Tongue (tissue), 2 donors: Measurements from ENCODE around the gene FAM118B. TPM values are rescaled to one million over a fixed set of nuclear protein-coding genes. Genes with fewer than 3 reads are reported as not detected.

ENCODE experiments used
- DNase-seq: peaks from one replicate; pipeline ENCODE4 v3.0.0-alpha.2; 2015
- total RNA-seq: library from RNA; depleted of rRNA; stranded (reverse); fragments of >200 nt; gene quantifications from one replicate; pipeline ENCODE4 v1.2.3, GENCODE V29; 2014

Gene FAM118B
- 17.1 TPM for total RNA-seq

DNA sequence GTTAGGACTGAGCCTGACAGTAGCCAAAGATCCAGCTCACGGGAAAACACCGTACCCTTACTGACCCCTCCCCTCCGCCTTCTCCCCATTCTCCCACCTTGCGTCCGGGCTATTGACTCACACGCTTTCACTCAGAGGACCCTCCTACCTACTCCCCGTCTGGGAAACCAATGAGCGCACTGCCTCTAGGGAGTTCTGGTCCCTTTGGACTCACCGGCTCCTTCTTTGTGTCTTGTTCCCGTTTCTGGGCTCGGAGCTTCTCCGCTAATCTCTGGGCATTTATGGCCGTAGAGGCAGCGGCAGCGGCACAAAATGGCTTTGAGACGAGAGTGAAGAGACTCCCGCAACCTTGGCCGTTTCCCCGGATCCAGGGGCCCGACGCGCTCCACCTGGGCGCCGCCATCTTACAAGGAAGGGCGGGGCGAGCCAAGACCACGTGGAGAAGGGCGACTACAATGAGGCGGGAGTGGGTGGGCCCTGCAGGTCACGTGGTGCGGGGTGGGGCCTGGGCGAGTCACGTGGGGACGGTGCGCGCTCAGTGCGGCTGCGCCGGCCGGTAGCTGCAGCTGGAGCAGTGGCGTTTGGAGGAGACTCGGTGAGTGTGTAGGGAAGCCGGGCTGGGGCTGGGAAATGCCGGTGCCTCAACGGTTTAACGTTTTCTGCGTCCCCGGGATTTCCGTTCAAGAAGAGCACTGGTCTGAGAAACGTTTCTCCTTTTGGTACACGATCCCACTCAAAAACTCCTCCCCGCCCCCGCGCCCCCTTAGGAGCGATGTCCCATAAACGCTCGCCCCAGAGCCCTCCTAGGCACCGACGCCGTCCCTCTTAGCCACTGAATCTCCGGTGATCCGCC, at the start of gene FAM118B, which contains the start of gene RPUSD4:
Gene FAM118B (plus strand): TSS at position 547 of the 853 bp plus-strand sequence. CDS start 23,220 bp downstream, outside the sequence.
Gene RPUSD4 (minus strand): TSS at position 415 of the 853 bp plus-strand sequence. CDS start 12 bp downstream, at position 403.
- DNase-seq, result peak; percentile 99

DNA sequence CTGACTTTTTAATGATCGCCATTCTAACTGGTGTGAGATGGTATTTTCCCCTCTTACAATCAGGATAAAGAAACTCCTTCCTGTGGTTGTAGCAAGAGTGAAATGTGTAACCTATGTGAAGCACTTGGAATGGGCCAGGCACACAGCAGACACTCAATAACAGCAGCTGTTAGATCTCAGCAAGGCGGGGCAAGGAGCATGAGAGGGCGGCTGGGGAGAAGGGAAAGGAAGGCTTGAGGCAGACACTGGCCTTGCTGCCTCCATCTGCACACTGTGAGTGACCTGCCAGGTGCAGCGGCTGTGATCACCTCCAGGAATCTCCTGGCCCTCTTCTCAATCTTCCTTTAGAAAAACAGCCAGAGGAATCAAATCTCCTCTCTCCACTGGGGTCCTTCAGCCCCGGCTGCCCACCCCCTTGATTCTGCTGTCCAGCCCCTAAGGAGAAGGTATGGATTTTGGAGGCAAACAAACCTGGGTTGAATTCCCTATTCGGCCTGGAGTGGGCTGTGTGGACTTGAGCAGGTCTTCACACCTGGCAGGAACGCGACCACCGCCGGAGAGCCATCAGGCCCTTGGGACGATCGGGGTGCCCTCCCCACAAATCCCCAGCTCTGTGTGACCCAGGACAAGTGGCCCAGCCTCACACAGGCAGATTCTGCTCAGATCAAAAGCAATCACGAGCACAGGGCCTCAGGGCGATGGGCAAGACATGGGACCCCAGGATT, 49.1 kb upstream of the FAM118B start:
- peak; percentile 64 for DNase-seq

DNA sequence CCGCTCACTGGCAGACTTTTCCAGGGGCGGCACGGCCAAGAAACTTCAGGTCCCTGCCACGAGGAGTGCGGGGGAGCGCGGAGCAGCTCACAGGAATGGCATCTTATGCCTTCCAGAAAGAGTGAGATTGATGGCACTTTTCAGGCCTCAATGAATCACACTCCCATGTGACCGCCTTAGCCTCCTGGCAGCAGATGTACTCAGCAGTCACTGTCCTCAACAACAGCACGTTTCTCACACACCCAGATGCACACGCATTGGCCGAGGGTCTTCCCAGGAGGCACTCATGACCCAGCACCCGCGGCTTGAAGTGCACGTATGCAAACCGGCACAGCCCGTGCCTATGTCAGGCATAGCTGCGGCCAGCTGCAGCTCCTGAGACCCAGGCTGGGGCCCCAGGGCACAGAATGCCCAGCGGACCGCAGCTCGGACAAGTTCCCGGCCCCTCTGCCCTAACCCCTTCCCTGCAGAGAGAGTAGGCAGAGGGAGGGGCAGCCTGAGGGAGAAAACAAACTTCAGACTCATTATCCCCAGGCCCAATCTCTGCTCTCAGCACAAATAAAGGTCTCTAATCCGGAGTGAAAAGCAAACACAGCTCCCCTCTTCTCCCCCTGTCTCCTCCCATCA, 48.4 kb upstream of the FAM118B start:
- DNase-seq, result peak; percentile 87

GRCh38 chr11:126163779-126164178, 47.8 kb upstream of the FAM118B start:
- no peak for DNase-seq

GRCh38 chr11:126164781-126165180, 46.8 kb upstream of the FAM118B start:
- DNase-seq, result no peak

- DNase-seq, result peak; percentile 78
Observed at GRCh38 chr11:126165311-126165720, 46.3 kb upstream of the FAM118B start.

- peak; percentile 81 for DNase-seq
Observed at GRCh38 chr11:126165757-126166156, 45.8 kb upstream of the FAM118B start.

DNA sequence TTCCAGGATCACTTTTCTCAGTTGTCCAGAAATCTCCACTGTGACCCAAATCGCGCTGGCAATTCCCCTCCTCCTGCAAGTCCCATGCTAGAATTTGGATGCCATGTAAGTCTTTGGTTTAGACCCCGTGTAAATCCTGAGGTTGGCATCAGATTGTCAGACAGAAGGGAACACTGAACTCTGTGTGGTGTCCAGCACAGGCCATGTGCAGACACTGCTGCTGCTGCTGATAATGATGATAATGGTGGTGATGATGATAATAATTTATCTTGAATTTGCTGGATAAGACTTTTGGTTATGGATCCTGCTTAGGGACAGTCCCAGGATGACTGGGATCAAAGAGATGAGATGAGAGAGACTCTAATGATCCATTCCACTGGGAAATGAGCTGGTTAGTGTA, 45.2 kb upstream of the FAM118B start:
- DNase-seq, result no peak

GRCh38 chr11:126167488-126167887, 44.1 kb upstream of the FAM118B start:
- peak; percentile 72 for DNase-seq

GRCh38 chr11:126169291-126169690, 42.3 kb upstream of the FAM118B start:
- DNase-seq, result no peak

- peak; percentile 40 for DNase-seq
Observed at GRCh38 chr11:126172596-126173038, 39.0 kb upstream of the FAM118B start.

DNA sequence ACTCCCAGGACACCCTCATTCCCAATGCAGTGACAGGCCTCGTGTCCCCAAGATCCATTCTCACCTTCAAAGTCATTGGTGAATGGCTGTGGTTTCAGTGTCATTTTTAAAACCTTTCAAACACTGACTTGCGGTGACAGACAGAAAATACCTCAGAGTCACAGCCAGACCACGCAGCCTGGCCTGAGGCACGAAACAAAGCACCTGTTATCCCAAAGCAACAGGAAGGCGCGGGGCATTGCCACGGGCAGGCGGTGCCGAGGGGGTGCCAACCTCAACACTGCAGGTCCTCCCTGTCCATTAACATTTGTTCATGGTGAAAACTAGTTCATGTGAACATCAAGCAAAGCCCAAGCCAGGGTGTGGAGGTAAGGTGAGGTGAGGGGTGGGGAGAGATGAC, 38.3 kb upstream of the FAM118B start:
- no peak for DNase-seq

GRCh38 chr11:126174816-126175215, 36.8 kb upstream of the FAM118B start:
- DNase-seq, result no peak

GRCh38 chr11:126175393-126175792, 36.2 kb upstream of the FAM118B start:
- peak; percentile 62 for DNase-seq

DNA sequence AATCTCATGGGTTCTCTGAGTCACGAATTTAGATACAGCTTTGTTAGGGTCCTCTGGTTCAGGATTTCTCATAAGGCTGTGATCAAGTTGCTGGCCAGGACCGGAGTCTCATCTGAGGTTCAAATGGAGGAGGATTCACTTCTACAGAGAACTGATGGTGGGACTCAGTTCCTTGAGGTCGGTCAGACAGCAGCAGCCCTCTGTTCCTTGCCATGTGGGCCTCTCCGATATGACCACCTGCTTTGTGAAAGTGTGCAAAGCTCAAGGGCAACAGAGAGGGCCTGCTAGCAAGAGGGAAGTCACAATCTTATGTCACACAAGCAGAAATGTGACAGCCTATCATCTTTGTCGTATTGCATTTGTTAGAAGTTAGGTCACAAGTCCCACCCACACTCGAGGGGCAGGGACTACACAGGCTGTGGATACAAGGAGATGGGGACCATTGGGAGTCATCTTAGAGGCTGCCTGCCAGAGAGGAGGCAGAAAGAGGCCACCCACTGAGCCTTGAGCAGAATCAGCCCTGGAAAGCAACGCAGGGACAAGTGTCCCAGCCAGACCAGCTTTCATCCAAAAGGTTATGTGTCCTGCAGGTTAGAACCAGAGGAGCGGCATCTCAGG, 34.6 kb upstream of the FAM118B start:
- no peak for DNase-seq

- no peak for DNase-seq
Observed at GRCh38 chr11:126181939-126182730, 29.4 kb upstream of the FAM118B start.

- DNase-seq, result no peak
Observed at GRCh38 chr11:126182787-126183445, 28.7 kb upstream of the FAM118B start.

- DNase-seq, result no peak
Observed at GRCh38 chr11:126185259-126186024, 26.1 kb upstream of the FAM118B start.

DNA sequence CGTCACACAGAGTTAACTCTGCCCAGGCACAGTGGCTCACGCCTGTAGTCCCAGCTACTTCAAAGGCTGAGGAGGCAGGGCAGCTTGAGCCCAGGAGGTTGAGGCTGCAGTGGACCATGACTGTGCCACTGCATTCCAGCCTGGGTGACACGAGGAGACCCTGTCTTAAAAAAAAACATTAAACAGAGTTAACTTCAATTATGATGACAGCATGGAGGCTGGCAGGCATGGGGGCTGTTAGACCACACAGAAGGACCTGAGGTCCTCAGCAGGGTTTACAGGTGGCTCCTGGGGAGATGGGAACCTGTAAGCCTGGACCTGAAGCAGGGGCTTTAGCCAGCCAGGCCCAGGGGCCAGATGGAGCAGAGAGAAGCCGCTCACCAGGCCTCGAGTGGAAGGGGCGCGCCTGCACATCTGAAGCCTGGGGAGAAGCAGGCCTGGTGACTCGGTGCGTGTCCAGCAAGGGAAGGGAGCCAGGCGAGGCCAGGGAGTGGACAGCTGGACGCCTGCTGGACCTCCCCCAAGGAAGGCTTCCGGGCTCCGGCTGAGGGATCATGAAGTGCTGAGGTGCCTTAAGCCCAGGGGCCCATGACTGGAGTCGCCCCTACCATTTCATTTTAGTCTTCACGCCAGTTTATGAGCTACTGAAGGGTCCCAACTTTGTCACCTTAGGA, 25.4 kb upstream of the FAM118B start:
- DNase-seq, result no peak
